Forelimb muscle (tissue), 1 donor: ENCODE data around the gene PLN. TPM values are rescaled to one million over a fixed set of nuclear protein-coding genes. Genes with fewer than 3 reads are reported as not detected.

Experiments
- DNase-seq: peaks from one replicate; pipeline ENCODE4 v3.0.0-alpha.2; 2013; ENCODE audit warnings: low read depth
- polyA plus RNA-seq: library from polyadenylated mRNA; unstranded; fragments of 120-200 nt; gene quantifications from one replicate; pipeline ENCODE4 v1.2.1, GENCODE V29; 2013; ENCODE audit not compliant: insufficient read length

PLN gene
- polyA plus RNA-seq, 1 donor = 5.4 TPM

DNA sequence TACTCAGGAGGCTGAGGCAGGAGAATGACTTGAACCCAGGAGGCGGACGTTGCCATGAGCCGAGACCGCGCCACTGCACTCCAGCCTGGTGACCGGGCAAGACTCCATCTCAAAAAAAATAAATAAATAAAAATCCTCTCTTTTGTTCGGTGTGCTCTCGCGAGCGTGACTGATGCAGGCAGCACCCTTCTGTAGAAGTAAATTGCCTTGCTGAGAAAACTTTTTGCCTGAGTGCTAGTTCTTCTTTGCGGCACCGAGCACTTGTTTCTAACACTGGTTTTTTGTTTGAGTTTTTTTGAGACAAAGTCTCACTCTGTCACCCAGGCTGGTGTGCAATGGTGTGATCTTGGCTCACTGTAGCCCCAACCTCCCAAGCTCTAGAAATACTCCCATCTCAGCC, 30.5 kb downstream of the PLN start:
- DNase-seq = no peak

- no peak for DNase-seq
These were observed 31.7 kb downstream of the PLN start for GRCh38 chr6:118579786-118580185.

- peak; percentile 8 for DNase-seq
These were observed 32.7 kb downstream of the PLN start for GRCh38 chr6:118580585-118581419.

- no peak for DNase-seq
These were observed 33.4 kb downstream of the PLN start for GRCh38 chr6:118581489-118581959.

- DNase-seq = no peak
These were observed 36.8 kb downstream of the PLN start for GRCh38 chr6:118584911-118585310.

- DNase-seq = no peak
These were observed 38.8 kb downstream of the PLN start for GRCh38 chr6:118586746-118587485.

DNA sequence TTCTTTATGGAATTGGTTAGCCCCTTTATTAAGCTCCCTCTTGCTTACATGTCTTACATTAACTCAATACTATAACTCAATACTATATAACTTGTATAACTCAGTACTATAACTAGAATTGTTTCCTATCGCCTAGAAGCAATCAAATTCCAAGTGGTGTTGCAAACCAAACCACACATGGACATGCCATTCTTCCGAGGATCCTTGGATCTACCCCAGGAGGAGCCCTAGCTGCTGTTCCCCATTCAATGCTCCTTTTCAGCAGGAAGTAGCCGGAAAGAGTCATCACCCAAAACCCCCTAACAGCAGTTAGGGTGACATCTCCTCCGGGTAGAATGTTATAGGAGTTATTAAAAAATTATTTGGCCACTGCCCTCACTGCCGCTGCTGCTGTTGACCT, 40.5 kb downstream of the PLN start:
- no peak for DNase-seq

DNA sequence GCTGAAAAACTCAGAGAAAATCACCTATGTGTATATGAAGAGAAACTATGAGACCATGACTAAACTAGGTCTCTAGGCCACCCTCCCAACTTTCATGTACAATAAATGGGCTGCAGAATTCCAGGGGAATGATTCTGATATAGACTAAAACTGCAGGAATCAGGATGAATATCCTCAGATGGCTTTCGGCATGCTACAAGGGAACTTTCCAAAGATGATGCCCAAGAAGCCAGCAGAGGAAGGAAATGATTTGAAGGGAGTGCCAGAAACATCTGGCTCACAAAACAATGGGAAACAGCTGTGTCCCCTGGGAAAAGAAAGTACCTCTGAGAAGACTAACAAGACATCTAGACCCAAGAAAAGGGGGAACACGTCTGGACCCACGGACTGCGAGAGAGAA, 41.1 kb downstream of the PLN start:
- no peak for DNase-seq

- DNase-seq = no peak
These were observed 41.7 kb downstream of the PLN start for GRCh38 chr6:118589649-118590365.

DNA sequence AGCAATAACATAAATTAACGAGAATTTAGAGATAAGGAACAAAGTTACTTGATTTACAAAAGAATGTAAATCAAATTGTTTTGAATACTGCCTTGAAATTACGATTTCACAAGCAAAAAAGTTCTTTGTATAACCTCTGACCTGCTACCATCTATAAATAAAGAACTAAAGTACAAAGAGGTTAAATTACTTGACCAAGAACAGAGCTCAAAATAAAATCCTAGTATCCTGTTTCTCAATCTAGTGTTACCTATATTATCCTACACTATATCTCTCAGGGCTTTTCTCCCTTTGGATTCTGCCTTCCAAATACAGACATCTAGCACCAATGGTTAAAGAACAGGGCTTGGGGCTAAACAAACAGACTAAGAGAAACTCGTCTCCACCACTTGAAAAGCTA, 43.8 kb downstream of the PLN start:
- no peak for DNase-seq

GRCh38 chr6:118594877-118595276, 46.8 kb downstream of the PLN start:
- DNase-seq = no peak

- no peak for DNase-seq
These were observed 48.8 kb downstream of the PLN start for GRCh38 chr6:118596774-118597320.

- no peak for DNase-seq
These were observed 49.5 kb downstream of the PLN start for GRCh38 chr6:118597636-118598035.

GRCh38 chr6:118598324-118598723, 50.2 kb downstream of the PLN start:
- DNase-seq = no peak

DNA sequence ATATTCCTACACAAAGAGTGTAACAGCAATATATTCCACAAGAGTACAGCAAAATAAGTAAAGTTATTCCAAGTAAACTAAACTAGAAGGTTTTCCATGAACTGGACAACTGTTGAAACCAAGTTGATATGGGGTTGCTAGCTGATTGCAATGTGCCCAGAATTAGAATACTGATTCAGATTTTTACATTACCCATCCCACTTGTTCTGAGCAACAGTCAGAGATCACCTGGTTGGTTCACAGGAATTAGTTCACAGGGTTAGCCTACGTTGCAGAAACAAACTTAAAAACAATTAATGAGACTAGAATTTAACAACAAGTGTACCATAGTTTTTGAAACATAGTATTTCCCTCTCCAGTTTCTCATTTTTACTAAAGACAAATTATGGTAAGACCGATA, 54.2 kb downstream of the PLN start:
- DNase-seq = no peak

DNA sequence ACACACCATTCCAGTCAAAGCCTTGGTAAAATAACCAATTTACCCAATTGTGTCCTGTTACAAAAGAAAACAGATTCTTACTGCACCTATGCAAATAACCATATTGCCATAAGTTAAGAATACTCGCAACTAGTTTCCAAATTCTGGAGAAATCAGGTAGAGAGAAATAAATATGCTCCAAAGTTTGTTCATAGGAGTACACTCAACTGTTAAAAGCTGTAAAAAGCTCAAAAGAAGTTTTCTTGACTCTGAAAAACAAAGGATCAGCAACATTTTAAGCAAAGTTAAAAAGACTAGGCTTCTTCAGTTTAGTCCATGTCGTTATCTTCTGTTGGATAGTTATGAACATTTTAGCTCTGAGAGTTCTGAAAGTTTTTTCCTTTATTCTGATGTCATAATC, 55.3 kb downstream of the PLN start:
- DNase-seq = no peak

GRCh38 chr6:118606268-118606667, 58.2 kb downstream of the PLN start:
- no peak for DNase-seq

GRCh38 chr6:118606858-118607257, 58.8 kb downstream of the PLN start:
- DNase-seq = no peak
